Activated gamma-delta T cell treated with Interleukin-2 at 50 U/mL for 16 hours (primary cell): ENCODE measurements around the gene PPP3R2.
"Not testable (repeated sequence)": the region's sequence is repeated elsewhere in the genome, so short reads cannot be mapped to it uniquely, and the experiment has no call there.

Source experiments
- DNase-seq: peaks from one replicate; pipeline ENCODE4 v3.0.0-alpha.2; 2020

Gene PPP3R2, protein sequence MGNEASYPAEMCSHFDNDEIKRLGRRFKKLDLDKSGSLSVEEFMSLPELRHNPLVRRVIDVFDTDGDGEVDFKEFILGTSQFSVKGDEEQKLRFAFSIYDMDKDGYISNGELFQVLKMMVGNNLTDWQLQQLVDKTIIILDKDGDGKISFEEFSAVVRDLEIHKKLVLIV

GRCh38 chr9:101594796-101595195, at the start of gene PPP3R2:
Gene PPP3R2 (minus strand): TSS chr9:101594969. CDS start chr9:101594921, 48 bp downstream.
- DNase-seq: no peak

- no peak for DNase-seq
Measured at GRCh38 chr9:101639785-101640665, 45.3 kb upstream of the PPP3R2 start.

DNA sequence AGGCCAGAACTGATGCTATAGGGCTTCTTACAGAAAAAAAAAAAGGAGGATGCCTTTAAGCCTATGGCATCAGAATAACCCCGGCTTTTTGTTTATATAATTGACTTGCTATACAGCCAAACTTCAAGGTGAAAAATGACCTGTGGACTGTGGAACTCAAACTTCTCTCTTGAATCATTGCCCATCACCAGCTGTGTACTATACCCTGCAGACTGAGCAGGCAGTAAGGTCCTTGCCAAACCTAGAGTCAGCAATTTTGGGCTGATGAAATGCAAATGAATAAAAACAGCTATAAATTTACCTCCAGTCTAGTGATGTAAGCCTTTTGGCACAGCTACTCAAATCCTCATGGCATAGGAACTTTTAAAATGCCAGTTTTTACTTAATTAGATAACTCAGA, 44.5 kb upstream of the PPP3R2 start:
- no peak for DNase-seq

- no peak for DNase-seq
Measured at GRCh38 chr9:101636247-101636646, 41.5 kb upstream of the PPP3R2 start.

DNA sequence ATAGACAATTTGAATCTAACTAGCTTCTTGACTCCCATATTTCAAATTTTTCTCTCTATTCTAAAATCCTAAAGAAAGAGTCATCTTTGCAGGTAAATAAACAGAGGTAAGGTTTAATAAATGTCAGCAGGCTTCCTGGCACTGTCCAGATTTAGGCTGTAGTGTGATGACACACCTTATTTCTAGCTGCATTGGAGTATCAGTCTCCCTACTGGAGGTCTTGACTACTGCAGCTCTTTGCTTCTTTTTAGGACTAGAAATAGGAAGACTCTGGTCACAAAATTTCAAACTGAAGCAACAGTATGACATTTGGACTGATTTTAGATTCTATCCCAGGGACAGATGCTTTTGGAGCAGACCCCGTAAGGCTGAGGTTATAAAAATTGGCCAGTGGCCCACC, 40.7 kb upstream of the PPP3R2 start:
- no peak for DNase-seq

GRCh38 chr9:101634741-101635409, 40.1 kb upstream of the PPP3R2 start:
- no peak for DNase-seq

DNA sequence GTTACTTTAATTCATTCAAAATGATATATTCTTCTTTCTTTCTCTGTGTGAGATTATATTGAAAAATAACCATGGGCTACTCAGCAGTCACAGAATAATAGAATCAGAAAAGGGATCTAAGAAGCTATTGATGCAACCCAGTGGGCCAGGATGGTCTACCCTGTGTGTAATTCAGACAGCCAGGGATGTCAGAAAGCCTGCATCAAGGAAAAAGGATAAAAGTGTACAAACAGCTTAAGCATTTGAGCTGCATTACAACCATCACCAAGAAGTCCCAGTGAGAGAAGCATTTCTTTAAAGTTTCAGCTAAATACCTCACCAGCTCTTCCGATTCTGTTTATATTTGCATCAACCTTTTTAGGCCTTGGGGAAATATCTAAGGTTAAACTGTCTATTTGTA, 37.8 kb upstream of the PPP3R2 start:
- no peak for DNase-seq

DNA sequence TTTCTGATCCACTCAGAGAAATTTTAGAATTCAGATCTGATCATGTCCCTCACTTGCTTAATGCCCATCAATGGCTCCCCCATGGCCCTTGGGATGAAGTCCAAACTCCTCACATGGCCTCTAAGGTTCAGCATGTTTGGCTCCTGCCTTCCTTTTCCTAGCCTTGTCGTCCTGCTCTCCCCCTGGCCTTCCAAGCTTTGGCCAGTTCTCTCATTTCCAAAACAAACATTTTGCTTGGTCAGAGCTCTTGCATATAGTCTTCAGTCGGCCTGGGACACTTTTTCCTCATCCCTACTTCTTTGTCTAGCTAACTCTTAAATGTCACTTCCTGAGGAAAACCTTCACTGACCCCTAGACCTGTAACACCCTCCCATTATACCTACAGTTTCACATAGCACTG, 37.1 kb upstream of the PPP3R2 start:
- DNase-seq: no peak

DNA sequence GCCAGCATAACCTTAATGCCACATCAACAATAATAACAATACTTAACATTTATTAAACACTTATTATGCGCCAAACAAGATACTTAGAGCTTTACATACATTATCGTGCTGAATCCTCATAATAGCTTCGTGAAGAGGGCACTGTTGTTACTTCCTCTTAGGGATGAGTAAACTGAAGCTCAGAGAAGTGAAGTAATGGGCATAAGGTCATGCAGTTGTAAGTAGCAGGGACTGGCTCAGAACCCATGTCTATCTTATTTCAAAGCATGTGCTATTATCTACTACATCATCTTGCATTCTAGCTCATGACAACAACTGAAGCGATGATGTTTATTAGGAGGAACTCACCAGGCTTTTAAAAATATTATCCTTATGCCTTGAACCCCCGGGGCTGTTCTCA, 34.9 kb upstream of the PPP3R2 start:
- no peak for DNase-seq

GRCh38 chr9:101628173-101628572, 33.4 kb upstream of the PPP3R2 start:
- no peak for DNase-seq

DNA sequence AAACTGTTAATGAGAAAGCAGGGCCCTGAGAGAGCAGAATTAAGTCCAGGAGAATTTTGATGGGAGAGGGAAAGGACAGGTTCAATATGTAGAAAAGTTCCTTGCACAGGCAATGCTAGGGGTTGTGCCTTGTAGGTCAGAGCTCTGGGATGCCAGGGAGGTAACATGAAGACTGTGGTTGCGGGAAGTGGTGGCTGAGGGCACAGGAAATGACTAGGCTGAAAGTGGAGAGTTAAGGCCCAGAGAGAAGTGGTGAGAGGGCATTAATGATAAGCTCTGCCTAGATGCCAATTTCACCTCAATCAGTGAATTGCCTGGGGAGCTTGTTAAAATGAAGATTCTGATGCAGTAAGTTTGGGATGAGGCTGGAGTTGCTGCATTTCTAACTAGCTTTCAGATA, 31.5 kb upstream of the PPP3R2 start:
- DNase-seq: no peak

- DNase-seq: no peak
Measured at GRCh38 chr9:101625876-101626275, 31.1 kb upstream of the PPP3R2 start.

DNA sequence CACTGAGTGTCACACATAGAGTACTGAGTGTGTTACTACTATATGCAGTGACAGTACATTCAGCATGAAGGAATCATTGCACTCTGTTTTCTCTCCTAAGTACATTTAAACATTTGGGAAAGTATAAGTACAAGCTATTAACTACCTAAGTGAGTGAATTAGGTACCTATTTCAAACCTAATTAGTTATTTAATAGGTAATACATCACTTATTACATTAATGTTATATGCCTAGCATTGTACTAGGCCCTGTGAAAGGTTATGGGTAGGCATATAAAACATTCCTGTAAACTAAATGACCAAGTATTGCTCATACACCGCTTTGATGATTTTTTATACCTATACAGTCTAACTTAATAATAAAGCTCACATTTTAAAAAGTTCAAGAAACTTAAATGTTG, 25.7 kb upstream of the PPP3R2 start:
- no peak for DNase-seq

DNA sequence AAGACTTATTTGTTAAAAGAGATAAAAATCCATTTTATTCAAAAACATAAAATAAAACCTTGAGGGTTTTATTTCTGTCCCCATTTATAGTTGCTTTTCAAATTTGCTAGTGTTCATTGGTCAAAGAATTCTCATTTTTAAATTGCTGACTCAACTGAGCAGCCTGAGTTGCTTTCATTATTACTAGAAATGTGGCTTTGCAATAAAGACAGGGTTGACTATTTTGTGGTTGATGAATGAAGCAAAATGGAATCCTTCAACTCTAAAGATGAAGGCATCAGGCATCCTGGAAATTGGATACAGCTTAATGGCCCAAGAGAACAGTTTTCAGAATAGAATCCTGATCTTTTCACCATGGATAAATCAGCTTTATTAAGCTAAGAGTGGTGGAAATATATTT, 23.9 kb upstream of the PPP3R2 start:
- DNase-seq: no peak

DNA sequence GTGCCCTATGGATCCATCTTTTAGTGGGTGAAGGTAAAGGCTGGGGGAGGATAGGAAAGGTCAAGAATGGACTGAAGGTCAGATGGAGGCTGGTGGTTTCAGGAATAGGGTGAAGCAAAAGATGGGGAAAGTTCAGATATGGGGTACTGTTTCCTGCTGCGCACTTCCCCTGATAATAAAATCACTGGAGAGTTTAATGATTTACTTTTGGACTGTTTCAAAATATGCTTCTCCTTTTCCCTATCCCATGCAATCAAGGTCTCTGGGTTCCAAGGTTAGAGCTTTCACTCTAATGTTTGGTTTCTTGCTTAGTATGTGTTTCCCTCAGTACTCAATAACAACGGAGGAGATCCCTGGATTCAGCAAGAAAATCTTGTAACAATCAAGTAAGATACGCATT, 10.8 kb upstream of the PPP3R2 start:
- no peak for DNase-seq

DNA sequence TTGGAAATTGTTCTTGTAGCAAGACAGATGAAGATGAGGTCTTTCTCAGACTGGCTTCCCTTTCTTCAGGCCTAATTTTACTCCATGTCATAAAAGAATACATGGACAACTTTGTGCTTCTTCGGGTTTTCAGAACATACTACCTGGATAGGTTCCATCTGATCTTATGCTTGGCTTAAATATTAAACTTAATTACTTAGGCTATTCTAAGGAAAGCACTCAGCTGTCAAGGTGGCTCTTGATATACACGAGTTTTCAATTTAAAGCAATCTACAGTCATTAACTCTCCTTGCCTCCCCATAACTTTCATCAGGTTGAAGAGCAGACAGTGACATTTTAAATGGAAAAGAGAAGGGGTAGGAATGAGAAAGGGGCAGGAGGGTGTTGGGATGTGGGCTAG, 9.5 kb upstream of the PPP3R2 start:
- DNase-seq: no peak

- DNase-seq: no peak
Measured at GRCh38 chr9:101601904-101602765, 7.4 kb upstream of the PPP3R2 start.

GRCh38 chr9:101593345-101593744, 1.4 kb downstream of the PPP3R2 start:
- no peak for DNase-seq

- DNase-seq: no peak
Measured at GRCh38 chr9:101592788-101593187, 2.0 kb downstream of the PPP3R2 start.

DNA sequence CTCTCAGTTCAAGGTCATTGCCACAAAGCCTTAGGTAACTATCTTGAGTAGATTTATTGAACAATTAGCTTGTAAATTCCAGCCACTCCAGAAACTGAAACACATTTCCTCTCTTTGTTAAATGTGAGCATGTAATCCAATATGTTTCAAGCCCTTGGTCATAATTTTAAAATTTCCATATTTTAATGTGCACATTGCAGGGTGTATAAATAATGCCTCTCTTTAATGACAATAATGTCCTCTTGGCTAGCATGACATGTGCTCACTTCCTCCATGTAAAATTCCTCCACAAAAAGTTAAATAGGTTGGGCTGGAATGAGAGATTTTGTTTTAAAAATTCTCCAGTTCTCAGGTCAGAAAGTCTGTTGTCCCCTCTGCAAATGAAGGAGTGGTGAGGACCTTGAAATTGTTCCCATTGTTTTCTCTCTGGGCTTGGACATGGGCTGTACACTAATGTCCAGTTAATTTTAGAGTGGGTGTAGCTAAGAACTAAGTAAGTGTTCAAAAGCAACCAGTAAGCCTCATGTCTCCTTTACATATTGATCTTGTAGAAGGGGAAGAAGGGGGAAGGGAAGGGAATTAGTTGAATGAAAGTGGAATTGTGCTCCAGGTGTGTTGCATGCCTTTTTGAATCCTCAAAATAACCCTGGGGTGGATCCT, 2.9 kb downstream of the PPP3R2 start:
- no peak for DNase-seq

DNA sequence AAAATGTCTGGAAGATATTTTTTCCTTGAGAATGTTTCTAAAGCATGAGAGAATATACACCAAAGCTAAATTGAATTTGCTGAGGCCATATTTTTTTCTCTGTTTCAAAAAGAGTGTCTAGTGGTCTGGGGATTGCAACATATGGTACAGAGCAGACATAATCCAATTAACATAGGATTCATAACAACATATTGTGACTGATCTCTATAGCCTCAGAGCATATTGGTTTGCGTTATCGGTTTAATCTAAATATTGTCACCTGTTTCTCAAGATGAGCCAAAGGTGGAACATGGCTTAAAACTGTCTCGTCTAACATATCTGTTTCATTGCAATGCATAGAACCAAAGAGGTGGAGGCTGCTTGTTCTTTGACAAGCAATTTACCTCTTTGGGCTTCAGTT, 3.9 kb downstream of the PPP3R2 start:
- DNase-seq: no peak

DNA sequence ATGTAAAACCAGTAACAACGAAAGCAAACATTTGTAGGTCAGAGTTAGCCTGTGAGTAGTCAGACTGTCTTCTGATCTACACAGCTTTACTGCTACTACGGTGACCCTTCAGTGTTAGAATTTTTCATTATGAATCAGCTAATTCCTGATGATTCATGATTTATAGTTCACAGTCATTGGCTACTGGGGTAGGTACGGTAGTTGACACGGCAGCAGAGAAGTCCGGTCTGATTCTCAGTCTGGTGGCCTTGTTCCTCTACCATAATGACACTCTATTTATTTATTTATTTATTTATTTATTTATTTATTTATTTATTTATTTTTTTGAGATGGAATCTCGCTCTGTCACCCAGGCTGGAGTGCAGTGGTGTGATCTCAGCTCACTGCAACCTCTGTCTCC, 4.7 kb downstream of the PPP3R2 start:
- not testable (repeated sequence) for DNase-seq
